Endothelial cell of umbilical vein (primary cell): ENCODE data around the gene SERTAD1. TPM values are rescaled to one million over a fixed set of nuclear protein-coding genes. Genes with fewer than 3 reads are reported as not detected.

Experiments used
- BruUV-seq: library from RNA; stranded (reverse); fragments of 400-500 nt; replicated peaks from 2 replicates; lab custom pipeline; 2021; lab: Mats Ljungman, UMichigan
- CTCF ChIA-PET: fragments of 300-600, 350-600 bp; sonication (Branson Sonifier 250); formaldehyde crosslinking; loops from one replicate; lab custom pipeline; 2021; ENCODE audit warnings: antibody characterized with exemption, inconsistent platforms; lab: Charles Lee
- POLR2A ChIA-PET: fragments of 300-600, 350-600 bp; sonication (Branson Sonifier 250); formaldehyde crosslinking; loops from one replicate; lab custom pipeline; 2021; ENCODE audit warnings: antibody characterized with exemption, inconsistent platforms; lab: Charles Lee
- DNase-seq: peaks from one replicate; pipeline ENCODE4 v3.0.0-alpha.2; 2011; ENCODE audit warnings: low read depth, low spot score
- FAIRE-seq: peaks from 2 replicates; lab custom pipeline; 2011; peaks lifted over from hg19 to GRCh38; lab: Jason Lieb, UNC
- H2AFZ ChIP-seq: 2 replicates; pipeline ENCODE4 v1.6.0; 2012; ENCODE audit warnings: low read depth, low read length, control low read depth, inconsistent platforms
- H3K27ac ChIP-seq: 2 replicates; pipeline ENCODE4 v1.5.1; 2011; ENCODE audit warnings: low read depth, mild to moderate bottlenecking, control low read depth, low read length, moderate library complexity; ENCODE audit not compliant: insufficient read depth
- H3K27me3 ChIP-seq, 2 experiments: 2 replicates each; pipeline versions ENCODE4 v1.6.0 to v1.6.1; 2011; ENCODE audit warnings: low read length in 2 of 2, mixed read lengths in 1 of 2; ENCODE audit not compliant: control insufficient read depth in 2 of 2, insufficient read depth in 2 of 2
- H3K36me3 ChIP-seq, 2 experiments: 2 replicates in 1 of 2; 3 replicates in 1 of 2; pipeline ENCODE4 v1.5.1; 2011; ENCODE audit warnings: low read length in 2 of 2, mild to moderate bottlenecking in 1 of 2, moderate library complexity in 1 of 2; ENCODE audit not compliant: control insufficient read depth in 2 of 2, insufficient read depth in 2 of 2; ENCODE audit errors: extremely low read depth in 1 of 2
- H3K4me1 ChIP-seq: 3 replicates; pipeline ENCODE4 v1.5.1; 2011; ENCODE audit warnings: mild to moderate bottlenecking, low read length; ENCODE audit not compliant: control insufficient read depth, insufficient read depth; ENCODE audit errors: extremely low read depth
- H3K4me2 ChIP-seq: 2 replicates; pipeline ENCODE4 v1.6.1; 2011; ENCODE audit warnings: low read length, control low read depth, mixed read lengths; ENCODE audit not compliant: insufficient read depth
- H3K4me3 ChIP-seq, 3 experiments: fragments of 200-600 bp in 1 of 3; sonication (generic), shearing (Covaris generic) in 1 of 3; replicated peaks in 1 of 3; 2 replicates each; pipeline ENCODE4 v1.5.1; 2011 to 2016; ENCODE audit warnings: control low read depth in 3 of 3, low read length in 3 of 3, mild to moderate bottlenecking in 2 of 3, inconsistent platforms in 1 of 3, low read depth in 1 of 3, moderate library complexity in 1 of 3; ENCODE audit not compliant: insufficient read depth in 1 of 3
- H3K79me2 ChIP-seq: 2 replicates; pipeline ENCODE4 v1.6.0; 2012; ENCODE audit warnings: low read length, inconsistent platforms; ENCODE audit not compliant: control insufficient read depth, insufficient read depth
- H3K9ac ChIP-seq: replicated peaks from 2 replicates; pipeline ENCODE3; 2011; ENCODE audit warnings: low read length, control low read depth; ENCODE audit not compliant: insufficient read depth; ENCODE audit errors: extremely low read depth
- H3K9me1 ChIP-seq: replicated peaks from 3 replicates; pipeline ENCODE4 v1.6.0; 2011; ENCODE audit warnings: mild to moderate bottlenecking, low read length; ENCODE audit not compliant: control insufficient read depth, insufficient read depth; ENCODE audit errors: extremely low read depth
- H3K9me3 ChIP-seq: replicated peaks from 2 replicates; pipeline ENCODE4 v1.5.1; 2012; ENCODE audit warnings: low read length, inconsistent platforms; ENCODE audit not compliant: control insufficient read depth, insufficient read depth
- H4K20me1 ChIP-seq: replicated peaks from 2 replicates; pipeline ENCODE3; 2011; ENCODE audit warnings: mild to moderate bottlenecking, low read length; ENCODE audit not compliant: control insufficient read depth, insufficient read depth; ENCODE audit errors: extremely low read depth
- CTCF ChIP-seq, 2 donors: IDR thresholded peaks; 1 replicate in 1 of 2; 2 replicates in 1 of 2; pipeline ENCODE4 v1.5.1; 2011; ENCODE audit warnings: low read length in 2 of 2, mild to moderate bottlenecking in 2 of 2, moderate library complexity in 2 of 2, control low read depth in 1 of 2, inconsistent platforms in 1 of 2, low read depth in 1 of 2; ENCODE audit not compliant: insufficient read depth in 1 of 2; ENCODE audit errors: extremely low read depth in 1 of 2
- EZH2 ChIP-seq: IDR thresholded peaks from 2 replicates; pipeline ENCODE4 v1.6.1; 2012; ENCODE audit warnings: borderline replicate concordance, low read depth, mild to moderate bottlenecking, moderate library complexity, low read length, inconsistent platforms; ENCODE audit not compliant: severe bottlenecking
- FOS ChIP-seq: IDR thresholded peaks from 2 replicates; pipeline ENCODE4 v1.6.1; 2011; ENCODE audit warnings: mild to moderate bottlenecking, low read length, moderate library complexity, borderline replicate concordance; ENCODE audit not compliant: insufficient read depth
- GATA2 ChIP-seq: IDR thresholded peaks from 2 replicates; pipeline ENCODE4 v1.7.0; 2011; ENCODE audit warnings: low read depth, mild to moderate bottlenecking, moderate library complexity, mixed read lengths, low read length; ENCODE audit not compliant: insufficient read length, insufficient read depth
- JUN ChIP-seq: IDR thresholded peaks from 2 replicates; pipeline ENCODE4 v1.6.1; 2011; ENCODE audit warnings: borderline replicate concordance, low read depth; ENCODE audit not compliant: insufficient read length, insufficient read depth
- MAX ChIP-seq: IDR thresholded peaks from 2 replicates; pipeline ENCODE4 v1.6.1; 2011; ENCODE audit not compliant: insufficient read depth, insufficient read length
- MYC ChIP-seq: IDR thresholded peaks from one replicate; pipeline ENCODE4 v1.6.1; 2011; ENCODE audit warnings: mild to moderate bottlenecking, low read depth, low read length
- POLR2A ChIP-seq: IDR thresholded peaks from 2 replicates; pipeline ENCODE4 v1.6.1; 2012; ENCODE audit warnings: low read depth, mild to moderate bottlenecking, control low read depth, low read length
- POLR2AphosphoS5 ChIP-seq: IDR thresholded peaks from 2 replicates; pipeline ENCODE4 v1.6.1; 2012; ENCODE audit warnings: low read depth, mild to moderate bottlenecking, control low read depth, low read length, moderate library complexity; ENCODE audit not compliant: insufficient read depth
- dilution Hi-C: fragments of 300-500 bp; cut with MboI; formaldehyde crosslinking; loops from one replicate; pipeline ENCODE4 v1.15.0; 2019; ENCODE audit warnings: low sequenced_read_pairs; ENCODE audit not compliant: extremely low pct_ligation_motif_present
- intact Hi-C: fragments of 100-400 bp; cut with micrococcal nuclease; formaldehyde crosslinking; loops from one replicate; pipeline ENCODE4 v1.10.0; 2022
- polyA plus RNA-seq, 4 experiments: library from polyadenylated mRNA; depleted of rRNA in 3 of 4; stranded (reverse) in 3 of 4; unstranded in 1 of 4; fragments of >200 nt; gene quantifications; 2 replicates each; pipeline versions ENCODE4 v1.2.1 to v1.2.3, GENCODE V29; 2011 to 2012; ENCODE audit warnings: missing spikeins in 1 of 4
- total RNA-seq: library from RNA; stranded (reverse); gene quantifications from 2 replicates; pipeline ENCODE4 v1.2.3, GENCODE V29; 2021

The SERTAD1 gene
- total and polyA plus RNA-seq, 2 donors (not counting 3 experiments of a cell fraction or from before 2014, with no cell fraction given): 8.8 to 15.3 TPM

- intact Hi-C loops: no loop called here
- no peak for FAIRE-seq
Observed at GRCh38 chr19:40378509-40378908, 47.3 kb downstream of the SERTAD1 start.

More at GRCh38 chr19:40378509-40378908, 47.3 kb downstream of the SERTAD1 start:
- DNase-seq: no peak
- H2AFZ ChIP-seq: no peak overlapping the region
- H3K9me1 ChIP-seq: no peaks in the 10 kb centered on the region
- H4K20me1 ChIP-seq: no peaks in the 10 kb centered on the region
- H3K4me3 ChIP-seq: no peak overlapping the region
- H3K9ac ChIP-seq: no peak overlapping the region
- H3K36me3 ChIP-seq: peaks cover 0 to 12% of the 10 kb centered on the region in 2 experiments
- H3K4me1 ChIP-seq: no peaks in the 10 kb centered on the region
- dilution Hi-C loops: no loop called here
- no peaks in the 10 kb centered on the region for H3K9me3 ChIP-seq
- TF ChIP-seq GATA2 (no peak), CTCF (IDR thresholded peaks at IDR 0.05; ENCODE audit: extremely low read depth in 1 of 2, insufficient read depth in 1 of 2, low read depth in 1 of 2, low read length in 2 of 2) (no peak), MYC (no peak), MAX (no peak), POLR2A (no peak), EZH2 (no peak), POLR2AphosphoS5 (no peak), FOS (no peak), JUN (no peak)
- H3K27ac ChIP-seq: no peak overlapping the region
- CTCF ChIA-PET: no interaction called here
- no peaks in the 10 kb centered on the region for H3K79me2 ChIP-seq
- no peaks in the 10 kb centered on the region for H3K27me3 ChIP-seq
- POLR2A ChIA-PET: no interaction called here
- no peak overlapping the region for H3K4me2 ChIP-seq
- no TSS peak for BruUV-seq
